ENCODE data around the gene SDK1.

SDK1 gene

GRCh38 chr7:3896169-3896765 is 595.2 kb downstream of the SDK1 start:
- no peak for DNase-seq

GRCh38 chr7:3897430-3898372 is 596.6 kb downstream of the SDK1 start:
- no peak for DNase-seq

GRCh38 chr7:3899559-3899991 is 598.5 kb downstream of the SDK1 start:
- DNase-seq = no peak

GRCh38 chr7:3908153-3908552 is 607.1 kb downstream of the SDK1 start:
- DNase-seq = no peak

GRCh38 chr7:3909128-3909527 is 608.1 kb downstream of the SDK1 start:
- DNase-seq = no peak

GRCh38 chr7:3910054-3910453 is 609.0 kb downstream of the SDK1 start:
- no peak for DNase-seq

GRCh38 chr7:3911685-3912084 is 610.6 kb downstream of the SDK1 start:
- DNase-seq = no peak

- no peak for DNase-seq
Observed at GRCh38 chr7:3912291-3912690, 611.2 kb downstream of the SDK1 start.

GRCh38 chr7:3914051-3914775 is 613.2 kb downstream of the SDK1 start:
- no peak for DNase-seq

- DNase-seq = no peak
Observed at GRCh38 chr7:3915337-3915878, 614.4 kb downstream of the SDK1 start.

GRCh38 chr7:3916146-3916545 is 615.1 kb downstream of the SDK1 start:
- DNase-seq = no peak

- DNase-seq = no peak
Observed at GRCh38 chr7:3917436-3917835, 616.4 kb downstream of the SDK1 start.

- DNase-seq = no peak
Observed at GRCh38 chr7:3918576-3918975, 617.5 kb downstream of the SDK1 start.

- DNase-seq = peak; percentile 65
Observed at GRCh38 chr7:3922175-3922635, 621.2 kb downstream of the SDK1 start.

- DNase-seq = no peak
Observed at GRCh38 chr7:3923307-3923918, 622.4 kb downstream of the SDK1 start.

- DNase-seq = no peak
Observed at GRCh38 chr7:3924277-3924676, 623.2 kb downstream of the SDK1 start.

- DNase-seq = peak; percentile 40
Observed at GRCh38 chr7:3927446-3928110, 626.5 kb downstream of the SDK1 start.

GRCh38 chr7:3928727-3929515 is 627.9 kb downstream of the SDK1 start:
- DNase-seq = no peak

GRCh38 chr7:3931843-3932242 is 630.8 kb downstream of the SDK1 start:
- no peak for DNase-seq

GRCh38 chr7:3937146-3937545 is 636.1 kb downstream of the SDK1 start:
- no peak for DNase-seq

- no peak for DNase-seq
Observed at GRCh38 chr7:3937605-3938004, 636.6 kb downstream of the SDK1 start.

All from right hindlimb (tissue), 1 donor.